C1 segment of cervical spinal cord (tissue), 14 donors: Measurements from ENCODE around the gene HCST.

Source experiments
- DNase-seq, 14 donors: peaks; one replicate each; lab custom pipeline; 2025; lab: John Stamatoyannopoulos, UW

The HCST gene

DNA sequence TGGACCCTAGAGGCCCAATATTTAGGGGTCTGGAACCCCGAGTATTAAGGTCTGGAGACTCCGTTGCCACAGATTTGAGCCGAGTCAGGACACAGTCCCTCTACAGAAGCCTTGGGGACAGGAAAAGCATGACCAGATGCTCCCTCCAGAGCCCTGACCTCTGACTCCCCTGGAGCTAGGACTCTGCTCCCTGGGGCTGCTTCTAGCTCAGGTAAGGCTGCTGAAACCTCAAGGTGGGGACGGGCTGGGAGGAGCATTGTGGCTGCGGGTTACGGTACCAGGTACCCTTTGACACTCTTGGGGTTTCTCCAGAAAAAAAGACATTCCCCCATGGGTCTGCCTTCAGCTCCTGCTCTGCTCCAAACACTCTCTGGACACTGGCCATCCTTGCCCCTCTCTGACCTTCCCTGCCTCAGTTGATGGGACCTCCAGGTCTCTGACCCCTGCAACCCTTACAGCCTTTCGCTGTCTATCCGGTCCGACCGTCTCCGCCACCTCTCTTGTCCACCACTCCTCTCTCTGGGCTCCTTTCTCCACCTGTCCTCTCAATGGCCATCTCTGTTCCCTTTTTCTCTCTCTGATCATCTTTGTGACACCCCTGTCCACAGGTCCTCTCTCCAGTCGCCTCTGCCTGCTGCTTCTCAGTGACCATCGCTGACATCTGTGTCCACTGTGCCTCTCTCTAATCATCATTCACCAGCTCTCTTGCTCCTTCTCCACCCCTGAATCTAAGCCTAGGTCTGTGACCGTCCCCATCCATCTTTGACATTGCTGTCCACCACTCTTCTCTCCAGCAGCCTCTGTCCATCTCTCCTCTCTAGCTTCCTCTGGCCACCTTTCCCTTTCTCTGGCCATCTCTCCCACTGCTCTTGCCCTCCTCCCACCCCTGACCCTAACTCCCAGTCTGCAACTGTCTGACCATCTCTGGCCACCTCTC, 35.3 kb downstream of the HCST start:
- DNase-seq, result no peak

DNA sequence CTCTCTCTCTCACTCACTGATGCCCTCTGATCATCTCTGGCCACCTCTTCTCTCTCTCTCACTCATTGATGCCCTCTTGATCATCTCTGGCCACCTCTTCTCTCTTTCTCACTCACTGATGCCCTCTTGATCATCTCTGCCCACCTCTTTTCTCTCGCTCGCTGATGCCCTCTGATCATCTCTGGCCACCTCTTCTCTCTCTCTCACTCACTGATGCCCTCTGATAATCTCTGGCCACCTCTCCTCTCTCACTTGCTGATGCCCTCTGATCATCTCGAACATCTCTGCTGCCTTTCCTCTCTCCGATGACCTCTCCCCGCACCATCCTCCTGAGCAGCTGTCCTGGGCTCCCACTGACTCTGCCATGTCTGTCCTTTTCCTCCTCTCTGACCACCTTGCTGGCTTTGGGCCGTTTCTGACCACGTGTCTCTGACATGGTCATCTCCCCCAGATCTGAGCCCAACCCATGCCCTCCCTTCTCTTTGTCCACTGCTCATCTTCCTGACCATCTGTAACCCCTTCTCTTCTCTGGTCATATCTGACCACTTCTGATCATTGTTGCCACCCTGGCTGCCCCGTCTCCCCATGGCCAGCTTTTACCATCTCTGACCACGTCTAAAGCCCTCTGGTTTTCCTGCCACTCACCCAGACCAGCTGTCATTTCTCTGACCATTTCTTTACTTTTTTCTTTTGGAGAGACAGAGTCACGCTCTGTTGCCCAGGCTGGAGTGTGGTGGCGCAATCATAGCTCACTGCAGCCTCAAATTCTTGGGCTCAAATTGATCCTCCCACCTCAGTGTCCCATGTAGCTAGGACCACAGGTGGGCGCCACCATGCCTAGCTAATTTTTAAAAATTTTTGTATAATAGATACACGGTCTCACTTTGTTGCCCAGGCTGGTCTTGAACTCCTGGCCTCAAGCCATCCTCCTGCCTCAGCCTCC, 36.2 kb downstream of the HCST start:
- no peak for DNase-seq

DNA sequence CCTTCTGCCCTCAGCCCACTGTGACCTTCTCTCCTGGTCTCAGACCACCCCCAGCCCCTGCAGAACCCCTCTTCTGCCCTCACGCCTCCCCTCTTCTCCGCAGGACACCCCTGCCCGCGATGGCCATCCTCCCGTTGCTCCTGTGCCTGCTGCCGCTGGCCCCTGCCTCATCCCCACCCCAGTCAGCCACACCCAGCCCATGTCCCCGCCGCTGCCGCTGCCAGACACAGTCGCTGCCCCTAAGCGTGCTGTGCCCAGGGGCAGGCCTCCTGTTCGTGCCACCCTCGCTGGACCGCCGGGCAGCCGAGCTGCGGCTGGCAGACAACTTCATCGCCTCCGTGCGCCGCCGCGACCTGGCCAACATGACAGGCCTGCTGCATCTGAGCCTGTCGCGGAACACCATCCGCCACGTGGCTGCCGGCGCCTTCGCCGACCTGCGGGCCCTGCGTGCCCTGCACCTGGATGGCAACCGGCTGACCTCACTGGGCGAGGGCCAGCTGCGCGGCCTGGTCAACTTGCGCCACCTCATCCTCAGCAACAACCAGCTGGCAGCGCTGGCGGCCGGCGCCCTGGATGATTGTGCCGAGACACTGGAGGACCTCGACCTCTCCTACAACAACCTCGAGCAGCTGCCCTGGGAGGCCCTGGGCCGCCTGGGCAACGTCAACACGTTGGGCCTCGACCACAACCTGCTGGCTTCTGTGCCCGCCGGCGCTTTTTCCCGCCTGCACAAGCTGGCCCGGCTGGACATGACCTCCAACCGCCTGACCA, 37.2 kb downstream of the HCST start:
- DNase-seq, result no peak

DNA sequence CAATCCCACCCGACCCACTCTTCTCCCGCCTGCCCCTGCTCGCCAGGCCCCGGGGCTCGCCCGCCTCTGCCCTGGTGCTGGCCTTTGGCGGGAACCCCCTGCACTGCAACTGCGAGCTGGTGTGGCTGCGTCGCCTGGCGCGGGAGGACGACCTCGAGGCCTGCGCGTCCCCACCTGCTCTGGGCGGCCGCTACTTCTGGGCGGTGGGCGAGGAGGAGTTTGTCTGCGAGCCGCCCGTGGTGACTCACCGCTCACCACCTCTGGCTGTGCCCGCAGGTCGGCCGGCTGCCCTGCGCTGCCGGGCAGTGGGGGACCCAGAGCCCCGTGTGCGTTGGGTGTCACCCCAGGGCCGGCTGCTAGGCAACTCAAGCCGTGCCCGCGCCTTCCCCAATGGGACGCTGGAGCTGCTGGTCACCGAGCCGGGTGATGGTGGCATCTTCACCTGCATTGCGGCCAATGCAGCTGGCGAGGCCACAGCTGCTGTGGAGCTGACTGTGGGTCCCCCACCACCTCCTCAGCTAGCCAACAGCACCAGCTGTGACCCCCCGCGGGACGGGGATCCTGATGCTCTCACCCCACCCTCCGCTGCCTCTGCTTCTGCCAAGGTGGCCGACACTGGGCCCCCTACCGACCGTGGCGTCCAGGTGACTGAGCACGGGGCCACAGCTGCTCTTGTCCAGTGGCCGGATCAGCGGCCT, 37.9 kb downstream of the HCST start:
- DNase-seq, result no peak

DNA sequence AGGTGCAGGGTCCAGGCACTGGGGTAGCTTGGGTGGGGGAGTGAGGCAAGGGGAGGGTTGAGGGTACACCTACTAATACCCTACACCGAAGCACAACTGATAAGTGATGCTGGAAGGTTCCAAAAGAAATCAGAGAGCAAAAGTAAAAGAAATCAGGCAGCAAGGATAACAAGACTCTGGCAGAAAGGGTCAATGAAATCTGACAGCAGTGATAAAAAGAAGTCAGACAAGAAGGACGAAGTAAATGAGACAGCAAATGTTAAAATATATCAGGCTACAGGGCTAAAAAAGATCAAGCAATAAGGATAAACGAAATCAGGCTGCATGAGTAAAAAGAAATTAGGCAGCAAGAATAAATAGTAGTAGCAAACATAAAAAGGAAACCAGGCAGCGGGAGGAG, 38.5 kb downstream of the HCST start:
- no peak for DNase-seq

DNA sequence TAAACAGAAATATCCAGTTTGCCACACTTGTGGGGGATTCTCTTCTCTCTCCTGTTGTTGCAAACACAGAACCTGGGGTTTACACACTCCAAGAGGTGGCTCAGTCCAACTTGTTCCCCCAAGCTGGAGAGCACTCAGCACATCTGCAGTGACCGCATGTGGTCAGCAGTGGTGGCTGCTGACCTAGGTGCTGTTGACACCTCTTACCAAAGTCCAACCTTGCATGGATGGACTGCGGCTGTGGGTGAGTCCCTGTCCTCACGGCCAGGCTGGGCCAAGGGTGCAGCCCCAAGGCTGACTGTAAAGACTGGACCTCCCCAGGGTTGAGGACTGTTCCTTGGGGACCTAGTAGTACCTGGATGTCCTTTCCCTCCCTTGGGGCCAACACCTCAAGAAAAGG, 39.9 kb downstream of the HCST start:
- no peak for DNase-seq

DNA sequence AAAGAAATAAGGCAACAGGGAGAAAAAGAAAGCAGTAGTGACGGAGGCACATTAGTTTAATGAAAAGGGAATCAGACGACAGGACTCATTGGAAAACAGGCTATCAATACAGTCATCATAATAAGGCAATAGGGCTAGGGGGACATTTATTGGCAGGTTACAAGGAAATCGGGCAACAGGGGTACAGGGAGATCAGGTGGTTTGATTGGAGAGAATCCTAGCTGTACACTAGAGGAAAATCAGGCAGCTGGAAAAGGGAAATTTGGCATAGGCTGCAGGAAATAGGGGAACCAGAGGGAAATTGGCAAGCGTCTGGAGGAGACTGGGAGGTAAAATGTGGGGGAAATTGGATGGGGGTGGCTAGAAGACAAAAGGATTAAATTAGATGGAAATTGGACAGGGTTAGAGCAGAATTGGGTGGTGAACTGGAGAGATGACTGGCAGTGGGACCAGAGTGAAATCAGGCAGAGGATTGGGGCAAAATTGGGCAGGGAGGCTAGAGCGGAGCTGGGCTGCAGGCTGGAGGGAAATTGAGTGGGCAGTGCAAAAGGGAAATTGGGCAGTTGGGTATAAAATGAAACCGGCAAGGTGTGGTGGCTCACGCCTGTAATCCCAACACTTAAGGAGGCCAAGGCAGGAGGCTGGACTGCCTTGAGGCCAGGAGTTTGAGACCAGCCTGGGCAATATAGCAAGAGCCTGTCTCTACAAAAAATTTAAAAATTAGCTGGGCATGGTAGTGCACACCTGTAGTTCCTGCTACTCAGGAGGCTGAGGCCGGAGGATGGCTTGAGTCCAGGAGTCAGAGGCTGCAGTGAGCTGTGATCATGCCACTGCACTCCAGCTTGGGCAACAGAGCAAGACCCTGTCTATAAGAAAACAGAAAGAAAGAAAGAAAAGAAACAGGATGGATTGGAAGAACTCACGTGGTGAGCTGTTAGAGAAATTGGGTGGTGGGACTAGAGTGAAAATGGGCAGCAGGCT, 41.3 kb downstream of the HCST start:
- DNase-seq, result no peak

DNA sequence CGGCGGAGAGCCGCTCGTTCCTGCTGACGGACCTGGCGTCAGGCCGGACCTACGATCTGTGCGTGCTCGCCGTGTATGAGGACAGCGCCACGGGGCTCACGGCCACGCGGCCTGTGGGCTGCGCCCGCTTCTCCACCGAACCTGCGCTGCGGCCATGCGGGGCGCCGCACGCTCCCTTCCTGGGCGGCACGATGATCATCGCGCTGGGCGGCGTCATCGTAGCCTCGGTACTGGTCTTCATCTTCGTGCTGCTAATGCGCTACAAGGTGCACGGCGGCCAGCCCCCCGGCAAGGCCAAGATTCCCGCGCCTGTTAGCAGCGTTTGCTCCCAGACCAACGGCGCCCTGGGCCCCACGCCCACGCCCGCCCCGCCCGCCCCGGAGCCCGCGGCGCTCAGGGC, 42.2 kb downstream of the HCST start:
- DNase-seq, result no peak

DNA sequence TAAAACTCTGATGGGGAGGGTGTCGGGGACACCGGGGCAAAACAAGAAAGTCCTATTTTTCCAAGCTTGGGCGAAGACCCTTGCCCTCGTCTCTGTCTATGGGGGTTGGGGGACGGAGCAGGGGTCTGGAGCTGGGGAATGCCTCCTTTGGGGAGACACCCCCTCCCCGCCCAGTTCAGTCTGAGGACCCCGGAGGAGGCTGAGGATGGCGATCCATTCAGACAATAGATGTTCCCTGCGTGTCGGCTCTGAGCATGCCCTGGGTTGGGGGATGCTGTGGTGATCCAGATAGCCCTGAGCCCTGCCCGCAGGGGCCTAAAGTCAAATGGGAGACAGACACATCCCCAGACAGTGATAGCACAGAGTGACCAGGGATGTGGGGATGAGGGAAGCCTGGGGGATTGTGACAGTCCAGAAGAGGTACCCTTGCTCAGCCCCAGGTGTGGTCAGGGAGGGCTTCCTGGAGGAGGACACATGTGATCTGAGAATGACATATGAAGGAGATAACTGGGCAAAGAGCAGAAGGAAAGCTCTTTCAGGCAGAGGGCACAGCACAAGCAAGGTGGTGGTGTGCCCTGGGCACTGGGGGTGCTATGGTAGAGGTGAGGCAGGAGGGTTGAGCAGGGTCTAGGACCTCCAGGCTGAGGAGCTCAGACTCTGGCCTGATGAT, 42.9 kb downstream of the HCST start:
- no peak for DNase-seq

DNA sequence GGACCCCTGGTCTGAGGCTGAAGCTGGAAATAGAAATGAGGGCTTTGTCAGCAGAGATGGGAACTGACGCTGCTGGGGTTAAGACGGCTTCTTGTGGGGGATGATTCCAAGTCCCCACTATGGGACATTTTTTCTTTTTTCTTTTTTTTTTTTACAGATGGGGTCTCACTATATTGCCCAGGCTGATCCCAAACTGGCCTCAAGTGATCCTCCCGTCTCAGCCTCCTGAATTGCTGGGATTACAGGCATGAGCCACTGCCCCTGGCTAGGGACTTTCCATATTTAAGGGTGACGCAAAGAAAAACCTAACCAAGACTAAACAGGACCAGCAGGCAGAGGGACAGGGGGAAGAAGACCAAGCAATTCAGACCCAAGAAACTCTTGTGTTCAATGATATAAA, 43.9 kb downstream of the HCST start:
- DNase-seq, result no peak

DNA sequence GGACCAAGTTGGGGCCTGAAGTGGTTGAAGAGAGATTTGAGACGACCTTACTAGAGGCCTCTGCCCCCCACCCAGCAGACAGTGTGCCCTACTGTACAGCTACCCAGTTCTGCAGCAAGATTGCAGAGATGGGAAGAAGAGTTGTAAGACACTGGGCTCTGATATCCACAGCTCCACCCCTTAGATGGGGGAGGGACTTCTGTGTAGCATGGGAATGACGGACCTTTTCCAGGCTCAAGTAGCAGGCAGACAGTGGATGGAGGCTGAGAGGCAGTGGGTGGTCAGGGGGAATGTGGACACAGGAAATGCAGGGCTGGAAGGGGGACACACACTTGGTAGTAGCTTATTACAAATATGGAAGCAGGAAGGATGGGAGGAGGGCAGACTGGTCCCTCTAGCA, 46.8 kb downstream of the HCST start:
- no peak for DNase-seq
